Measurements from ENCODE around the gene RAB11FIP4. TPM values are rescaled to one million over a fixed set of nuclear protein-coding genes. Genes with fewer than 3 reads are reported as not detected.

The RAB11FIP4 gene
- total and polyA plus RNA-seq, 12 donors: 0.48 to 3.8 (median 2.3) TPM

DNA sequence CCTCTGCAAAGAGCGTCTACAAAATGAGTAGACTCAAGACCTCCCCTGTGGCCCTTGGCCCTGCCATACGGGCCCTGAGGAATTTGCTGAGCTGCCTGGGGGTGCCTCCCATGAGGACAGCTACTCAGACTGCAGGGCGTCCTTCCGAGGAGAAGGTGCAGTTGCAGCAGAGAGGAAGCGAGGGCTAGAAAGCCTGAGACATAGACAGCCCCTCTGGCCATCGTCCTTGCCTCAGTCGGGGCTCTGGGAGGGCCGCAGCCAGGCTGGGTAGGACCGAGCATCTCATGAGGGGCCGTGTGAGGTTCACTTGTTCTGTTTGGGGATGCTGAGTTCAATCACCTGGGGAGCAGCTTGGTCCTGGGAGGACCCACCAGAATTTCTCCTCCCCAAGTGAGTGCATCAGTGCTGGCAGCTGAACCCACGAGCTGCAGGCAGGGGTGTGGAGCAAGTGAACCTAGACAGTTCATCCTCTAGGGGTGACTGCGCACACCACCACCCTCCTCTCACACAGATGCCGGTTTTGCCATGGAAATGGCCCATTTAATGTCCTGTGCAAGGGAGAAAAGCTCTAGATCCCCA, 20.3 kb downstream of the RAB11FIP4 start:
- WGBS, 4 donors: 82 to 89% (median 89%) methylated on average over 6 to 13 of the region's 13 CpGs
- Histone ChIP-seq H3K9me3 (replicated peaks in 1 of 3) (no peaks in the 10 kb centered on the region), H3K36me3 (replicated peaks in 1 of 2) (no peaks in the 10 kb centered on the region), H3K4me3 (no peak overlapping the region), H3K27ac (no peak overlapping the region), H3K4me1 (replicated peaks in 1 of 2) (no peaks in the 10 kb centered on the region), H3K27me3 (peaks cover 5% of the 10 kb centered on the region)
- DNase-seq: no peak
- TF ChIP-seq, protein P1, sequence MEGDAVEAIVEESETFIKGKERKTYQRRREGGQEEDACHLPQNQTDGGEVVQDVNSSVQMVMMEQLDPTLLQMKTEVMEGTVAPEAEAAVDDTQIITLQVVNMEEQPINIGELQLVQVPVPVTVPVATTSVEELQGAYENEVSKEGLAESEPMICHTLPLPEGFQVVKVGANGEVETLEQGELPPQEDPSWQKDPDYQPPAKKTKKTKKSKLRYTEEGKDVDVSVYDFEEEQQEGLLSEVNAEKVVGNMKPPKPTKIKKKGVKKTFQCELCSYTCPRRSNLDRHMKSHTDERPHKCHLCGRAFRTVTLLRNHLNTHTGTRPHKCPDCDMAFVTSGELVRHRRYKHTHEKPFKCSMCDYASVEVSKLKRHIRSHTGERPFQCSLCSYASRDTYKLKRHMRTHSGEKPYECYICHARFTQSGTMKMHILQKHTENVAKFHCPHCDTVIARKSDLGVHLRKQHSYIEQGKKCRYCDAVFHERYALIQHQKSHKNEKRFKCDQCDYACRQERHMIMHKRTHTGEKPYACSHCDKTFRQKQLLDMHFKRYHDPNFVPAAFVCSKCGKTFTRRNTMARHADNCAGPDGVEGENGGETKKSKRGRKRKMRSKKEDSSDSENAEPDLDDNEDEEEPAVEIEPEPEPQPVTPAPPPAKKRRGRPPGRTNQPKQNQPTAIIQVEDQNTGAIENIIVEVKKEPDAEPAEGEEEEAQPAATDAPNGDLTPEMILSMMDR (IDR thresholded peaks at IDR 0.05): no peak
- TF ChIP-seq POLR2A (IDR thresholded peaks at IDR 0.05): no peak
- intact Hi-C loops (cut with DNase I): no loop called here

DNA sequence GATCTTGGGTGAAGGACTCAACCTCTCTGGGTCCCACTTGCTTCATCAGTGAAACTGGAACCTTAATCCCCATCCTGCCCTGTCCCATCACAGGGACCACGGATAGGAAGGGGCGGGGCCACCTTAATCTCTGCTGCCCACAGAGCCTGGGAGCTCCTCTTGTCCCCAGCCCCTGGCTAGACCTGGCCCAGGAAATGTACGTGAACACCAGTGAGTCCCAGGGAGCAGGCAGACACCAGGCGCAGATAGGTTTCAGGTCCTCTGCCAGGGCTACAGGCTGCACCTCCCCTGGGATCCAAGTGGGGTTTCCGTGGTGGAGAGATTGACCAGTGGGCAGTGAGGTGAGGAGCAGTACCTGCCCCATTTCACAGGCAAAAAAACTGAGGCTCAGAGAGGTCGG, 21.0 kb downstream of the RAB11FIP4 start:
- intact Hi-C loops (cut with DNase I): no loop called here
- DNase-seq: no peak
- Histone ChIP-seq H3K27me3 (peaks cover 5% of the 10 kb centered on the region), H3K36me3 (replicated peaks in 1 of 2) (no peaks in the 10 kb centered on the region), H3K4me3 (no peak overlapping the region), H3K9me3 (replicated peaks in 1 of 3) (no peaks in the 10 kb centered on the region), H3K27ac (no peak overlapping the region), H3K4me1 (replicated peaks in 1 of 2) (no peaks in the 10 kb centered on the region)
- 79 to 85% (median 81%) methylated on average over 5 to 6 of the region's 6 CpGs for WGBS, 4 donors
- TF ChIP-seq, protein P1 (IDR thresholded peaks at IDR 0.05): no peak
- TF ChIP-seq POLR2A (IDR thresholded peaks at IDR 0.05): no peak

DNA sequence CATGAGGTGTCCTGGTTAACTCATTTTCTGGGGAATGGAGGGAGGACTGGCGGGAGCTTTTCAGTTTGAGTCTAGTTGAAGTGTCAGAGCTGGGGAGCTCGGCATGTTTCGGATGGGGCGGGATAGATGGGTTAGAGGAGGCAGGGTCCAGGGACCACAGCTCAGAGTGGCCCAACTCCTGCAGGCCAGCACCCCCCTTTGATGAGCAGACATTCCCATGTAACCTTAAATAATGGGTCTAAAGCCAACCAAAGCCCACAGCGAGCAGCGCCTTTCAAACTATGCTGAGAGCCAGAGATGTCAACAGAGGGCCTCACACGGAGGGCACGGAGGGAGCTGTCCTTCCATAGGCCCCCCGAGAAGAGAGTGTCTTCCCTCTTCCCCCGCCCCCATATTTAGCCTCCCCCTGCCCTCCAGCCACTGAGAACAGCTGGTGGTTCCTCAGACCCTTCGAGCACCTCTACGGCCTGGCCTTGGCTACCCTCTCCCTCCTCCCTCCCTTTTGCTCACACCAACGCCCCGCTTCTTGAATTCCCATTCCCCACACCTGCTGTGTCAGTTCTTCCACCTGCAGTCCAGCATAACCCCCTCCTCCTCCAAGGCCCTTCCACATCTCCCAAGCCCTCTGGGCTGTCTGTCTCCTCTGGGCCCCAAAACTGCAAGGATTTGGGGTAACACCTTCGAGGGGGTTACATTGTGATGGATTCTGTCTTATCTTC, 21.8 kb downstream of the RAB11FIP4 start:
- Histone ChIP-seq H3K9me3 (replicated peaks in 1 of 3) (no peaks in the 10 kb centered on the region), H3K4me3 (no peak overlapping the region), H3K27me3 (peaks cover 5% of the 10 kb centered on the region), H3K4me1 (replicated peaks in 1 of 2) (no peaks in the 10 kb centered on the region), H3K36me3 (replicated peaks in 1 of 2) (no peaks in the 10 kb centered on the region), H3K27ac (no peak overlapping the region)
- intact Hi-C loops (cut with DNase I): no loop called here
- 64 to 81% (median 81%) methylated on average over 13 to 15 of the region's 15 CpGs for WGBS, 4 donors
- no peak for DNase-seq
- TF ChIP-seq, protein P1 (IDR thresholded peaks at IDR 0.05): no peak
- no peak for TF ChIP-seq POLR2A (IDR thresholded peaks at IDR 0.05)

DNA sequence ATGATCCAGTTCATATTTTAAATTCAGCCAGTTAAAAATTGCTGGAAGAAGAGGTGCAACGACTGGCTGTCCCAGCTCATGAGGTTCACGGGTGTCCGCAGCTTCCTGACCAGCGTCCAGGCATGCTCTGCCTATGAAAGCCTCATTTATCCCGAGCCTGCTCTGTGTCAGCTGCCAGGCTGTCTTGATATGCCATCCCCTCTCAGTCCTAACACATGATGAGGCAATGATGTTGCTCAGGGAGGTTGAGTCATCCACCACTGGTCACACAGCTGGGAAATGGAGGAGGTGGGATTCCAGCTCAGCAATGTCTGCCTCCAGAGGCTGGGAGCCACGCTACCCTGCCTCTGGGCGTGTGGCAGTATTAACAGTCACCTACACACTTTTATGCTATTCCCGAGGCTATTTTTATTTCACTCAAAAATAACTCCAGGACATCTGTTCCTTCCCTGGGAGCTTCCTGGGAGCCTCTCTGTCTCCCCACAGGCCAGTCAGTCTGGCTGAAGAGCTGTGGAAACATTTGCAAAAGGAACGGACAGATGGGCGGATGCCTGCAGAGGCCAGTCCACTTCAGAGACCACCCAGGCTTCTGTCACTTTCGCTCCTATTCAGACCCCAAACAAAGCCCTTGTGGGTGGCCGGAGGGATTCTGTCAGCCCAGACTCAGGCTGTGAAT, 22.5 kb downstream of the RAB11FIP4 start:
- H3K27ac ChIP-seq: no peak overlapping the region
- 62 to 68% (median 67%) methylated on average over 12 of the region's 12 CpGs for WGBS, 4 donors
- no peak overlapping the region for H3K4me3 ChIP-seq
- no peak for TF ChIP-seq POLR2A (IDR thresholded peaks at IDR 0.05)
- TF ChIP-seq, protein P1 (IDR thresholded peaks at IDR 0.05): no peak
- peak in 1 of 7 donors; percentile 62 for DNase-seq
- no peaks in the 10 kb centered on the region for H3K9me3 ChIP-seq (replicated peaks in 1 of 3)
- H3K27me3 ChIP-seq: peaks cover 5% of the 10 kb centered on the region
- no peaks in the 10 kb centered on the region for H3K4me1 ChIP-seq (replicated peaks in 1 of 2)
- no peaks in the 10 kb centered on the region for H3K36me3 ChIP-seq (replicated peaks in 1 of 2)
- intact Hi-C loops (cut with DNase I): no loop called here
